ENCODE measurements around the gene DBF4.

DNA sequence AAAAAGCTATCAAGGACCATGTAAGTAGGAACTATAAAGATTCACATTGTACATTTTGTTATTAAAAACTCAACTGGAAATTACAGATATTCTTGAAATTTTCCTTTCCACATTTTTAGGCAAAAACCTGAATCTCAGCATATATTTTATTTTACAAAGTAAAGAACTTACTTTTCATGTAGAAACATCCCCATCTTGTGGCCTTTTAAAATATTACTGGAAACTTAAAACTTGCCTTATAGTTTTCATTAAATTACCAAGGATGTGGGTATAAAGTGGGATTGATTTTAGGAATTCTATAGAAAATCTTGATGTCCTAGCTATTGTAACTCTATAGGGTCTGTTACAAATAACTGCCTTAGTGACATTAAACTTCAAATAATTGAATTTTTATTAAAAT, 10.6 kb downstream of the DBF4 start:
- TF ChIP-seq ZNF337 (CRISPR knock-in tag; IDR thresholded peaks at IDR 0.05; ENCODE audit: borderline replicate concordance, low read depth) (no peak), TARDBP (CRISPR knock-in tag; IDR thresholded peaks at IDR 0.05) (no peak), CHD2 (IDR thresholded peaks at IDR 0.05; ENCODE audit: low read depth, low read length) (no peak), MEIS2 (CRISPR knock-in tag; IDR thresholded peaks at IDR 0.05) (no peak), KDM4B (CRISPR knock-in tag; IDR thresholded peaks at IDR 0.05) (no peak), CEBPG (CRISPR knock-in tag; IDR thresholded peaks at IDR 0.05) (no peak), TCF7 (IDR thresholded peaks at IDR 0.05; ENCODE audit: low read depth) (no peak), MEIS1 (CRISPR knock-in tag; IDR thresholded peaks at IDR 0.05; ENCODE audit: borderline replicate concordance) (no peak)
- TF ChIP-seq, protein P1, sequence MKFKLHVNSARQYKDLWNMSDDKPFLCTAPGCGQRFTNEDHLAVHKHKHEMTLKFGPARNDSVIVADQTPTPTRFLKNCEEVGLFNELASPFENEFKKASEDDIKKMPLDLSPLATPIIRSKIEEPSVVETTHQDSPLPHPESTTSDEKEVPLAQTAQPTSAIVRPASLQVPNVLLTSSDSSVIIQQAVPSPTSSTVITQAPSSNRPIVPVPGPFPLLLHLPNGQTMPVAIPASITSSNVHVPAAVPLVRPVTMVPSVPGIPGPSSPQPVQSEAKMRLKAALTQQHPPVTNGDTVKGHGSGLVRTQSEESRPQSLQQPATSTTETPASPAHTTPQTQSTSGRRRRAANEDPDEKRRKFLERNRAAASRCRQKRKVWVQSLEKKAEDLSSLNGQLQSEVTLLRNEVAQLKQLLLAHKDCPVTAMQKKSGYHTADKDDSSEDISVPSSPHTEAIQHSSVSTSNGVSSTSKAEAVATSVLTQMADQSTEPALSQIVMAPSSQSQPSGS (CRISPR knock-in tag; IDR thresholded peaks at IDR 0.05) = no peak
- TF ChIP-seq, protein P2, sequence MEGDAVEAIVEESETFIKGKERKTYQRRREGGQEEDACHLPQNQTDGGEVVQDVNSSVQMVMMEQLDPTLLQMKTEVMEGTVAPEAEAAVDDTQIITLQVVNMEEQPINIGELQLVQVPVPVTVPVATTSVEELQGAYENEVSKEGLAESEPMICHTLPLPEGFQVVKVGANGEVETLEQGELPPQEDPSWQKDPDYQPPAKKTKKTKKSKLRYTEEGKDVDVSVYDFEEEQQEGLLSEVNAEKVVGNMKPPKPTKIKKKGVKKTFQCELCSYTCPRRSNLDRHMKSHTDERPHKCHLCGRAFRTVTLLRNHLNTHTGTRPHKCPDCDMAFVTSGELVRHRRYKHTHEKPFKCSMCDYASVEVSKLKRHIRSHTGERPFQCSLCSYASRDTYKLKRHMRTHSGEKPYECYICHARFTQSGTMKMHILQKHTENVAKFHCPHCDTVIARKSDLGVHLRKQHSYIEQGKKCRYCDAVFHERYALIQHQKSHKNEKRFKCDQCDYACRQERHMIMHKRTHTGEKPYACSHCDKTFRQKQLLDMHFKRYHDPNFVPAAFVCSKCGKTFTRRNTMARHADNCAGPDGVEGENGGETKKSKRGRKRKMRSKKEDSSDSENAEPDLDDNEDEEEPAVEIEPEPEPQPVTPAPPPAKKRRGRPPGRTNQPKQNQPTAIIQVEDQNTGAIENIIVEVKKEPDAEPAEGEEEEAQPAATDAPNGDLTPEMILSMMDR (CRISPR knock-in tag; IDR thresholded peaks at IDR 0.05) = 0 out of 2 replicates have a peak, but pooled peaks have one; percentile 10
- TF ChIP-seq, protein P3, sequence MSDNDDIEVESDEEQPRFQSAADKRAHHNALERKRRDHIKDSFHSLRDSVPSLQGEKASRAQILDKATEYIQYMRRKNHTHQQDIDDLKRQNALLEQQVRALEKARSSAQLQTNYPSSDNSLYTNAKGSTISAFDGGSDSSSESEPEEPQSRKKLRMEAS (IDR thresholded peaks at IDR 0.05) = no peak
- TF ChIP-seq, protein P4, sequence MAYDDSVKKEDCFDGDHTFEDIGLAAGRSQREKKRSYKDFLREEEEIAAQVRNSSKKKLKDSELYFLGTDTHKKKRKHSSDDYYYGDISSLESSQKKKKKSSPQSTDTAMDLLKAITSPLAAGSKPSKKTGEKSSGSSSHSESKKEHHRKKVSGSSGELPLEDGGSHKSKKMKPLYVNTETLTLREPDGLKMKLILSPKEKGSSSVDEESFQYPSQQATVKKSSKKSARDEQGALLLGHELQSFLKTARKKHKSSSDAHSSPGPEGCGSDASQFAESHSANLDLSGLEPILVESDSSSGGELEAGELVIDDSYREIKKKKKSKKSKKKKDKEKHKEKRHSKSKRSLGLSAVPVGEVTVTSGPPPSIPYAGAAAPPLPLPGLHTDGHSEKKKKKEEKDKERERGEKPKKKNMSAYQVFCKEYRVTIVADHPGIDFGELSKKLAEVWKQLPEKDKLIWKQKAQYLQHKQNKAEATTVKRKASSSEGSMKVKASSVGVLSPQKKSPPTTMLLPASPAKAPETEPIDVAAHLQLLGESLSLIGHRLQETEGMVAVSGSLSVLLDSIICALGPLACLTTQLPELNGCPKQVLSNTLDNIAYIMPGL (CRISPR knock-in tag; IDR thresholded peaks at IDR 0.05; ENCODE audit: borderline replicate concordance in 1 of 2, low read depth in 1 of 2) = no peak
